Activated T-cell treated with anti-CD3 and anti-CD28 coated beads, Interleukin-2, amount 50 U/mL, for 72 hours (primary cell): ENCODE data around the gene EREG. TPM values are rescaled to one million over a fixed set of nuclear protein-coding genes. Genes with fewer than 3 reads are reported as not detected.

Experiments
- ATAC-seq, 2 donors: fragments of 150-1000 bp; cut with Tn5 transposase; replicated peaks in 1 of 2; 2 replicates each; pipeline ENCODE4 v1.10.0; 2021; ENCODE audit warnings: moderate library complexity in 2 of 2, mild to moderate bottlenecking in 1 of 2
- DNase-seq, 2 donors: peaks; one replicate each; pipeline ENCODE4 v3.0.0; 2021 to 2022; ENCODE audit warnings: mixed read lengths in 1 of 2
- H3K27ac Mint-ChIP-seq: one replicate; pipeline ENCODE4 v1.8.0; 2022; ENCODE audit warnings: mild to moderate bottlenecking, moderate library complexity, mixed read lengths
- H3K27me3 Mint-ChIP-seq: one replicate; pipeline ENCODE4 v1.8.0; 2022; ENCODE audit warnings: low read depth, mixed read lengths
- H3K36me3 Mint-ChIP-seq, 2 donors: one replicate each; pipeline ENCODE4 v1.8.0; 2022; ENCODE audit warnings: mixed read lengths in 2 of 2, mild to moderate bottlenecking in 1 of 2; ENCODE audit not compliant: insufficient read depth in 2 of 2
- H3K4me1 Mint-ChIP-seq: one replicate; pipeline ENCODE4 v1.8.0; 2022; ENCODE audit warnings: low read depth, mixed read lengths
- H3K4me3 Mint-ChIP-seq, 2 donors: one replicate each; pipeline ENCODE4 v1.8.0; 2022; ENCODE audit warnings: mild to moderate bottlenecking in 2 of 2, mixed read lengths in 2 of 2, moderate library complexity in 2 of 2
- H3K9me3 Mint-ChIP-seq, 2 donors: one replicate each; pipeline ENCODE4 v1.8.0; 2022; ENCODE audit warnings: mixed read lengths in 2 of 2
- total RNA-seq, 2 donors: library from RNA; stranded (reverse); gene quantifications; one replicate each; pipeline ENCODE4 v1.2.3, GENCODE V29; 2022

The EREG gene
- total RNA-seq, 2 donors from 2014 or later = 0.07 TPM; not detected in 1

DNA sequence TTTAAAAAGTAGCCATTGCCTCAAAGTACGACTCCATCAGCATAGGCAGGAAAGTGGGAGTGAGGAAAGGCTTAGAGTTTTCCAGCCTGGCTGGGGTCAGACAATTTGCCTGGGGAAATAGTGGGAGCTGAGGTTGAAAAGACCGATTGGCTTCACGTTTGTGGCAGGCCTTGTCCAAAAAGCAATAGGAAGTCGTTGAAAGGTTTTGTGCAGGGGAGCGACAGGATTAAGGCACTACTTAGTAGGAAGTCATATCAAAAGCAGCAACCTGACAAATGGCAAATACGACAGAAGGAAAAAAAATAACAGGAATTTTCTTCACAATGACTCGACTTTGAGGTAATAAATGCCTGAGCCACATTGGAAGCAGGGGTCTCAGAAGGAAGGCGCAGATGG is 691 bp upstream of the EREG start:
- Mint-ChIP-seq H3K36me3 (no peaks in the 10 kb centered on the region), H3K27ac (no peak overlapping the region), H3K4me3 (peak overlapping the region; percentile 78 to 88), H3K4me1 (peaks cover 13% of the 10 kb centered on the region), H3K27me3 (peaks cover 48% of the 10 kb centered on the region), H3K9me3 (no peaks in the 10 kb centered on the region)
- DNase-seq (no peak), ATAC-seq (peak in 1 of 2 donors; percentile 8)

DNA sequence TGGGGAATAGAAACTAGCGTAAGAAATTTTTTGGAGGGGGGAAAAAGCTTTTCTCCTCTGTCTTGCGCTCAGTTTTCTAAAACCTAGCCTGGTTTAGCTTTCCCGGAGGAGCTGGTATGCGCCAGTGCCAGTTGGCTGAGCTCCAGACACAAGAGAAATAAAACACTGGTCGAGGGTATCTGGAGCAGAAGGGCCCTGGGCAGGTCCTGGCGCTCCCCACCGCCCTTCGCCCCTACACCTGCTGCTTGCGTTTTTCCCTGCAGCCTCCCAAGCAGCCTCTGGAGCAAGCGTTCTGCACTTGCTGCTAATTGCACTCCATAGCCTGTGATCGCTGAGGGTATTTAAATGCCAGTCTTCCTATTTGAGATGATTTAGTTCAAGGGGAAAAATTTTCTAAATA is 816 bp downstream of the EREG start:
- peak overlapping the region in 1 of 2 donors; percentile 88 for H3K4me3 Mint-ChIP-seq
- H3K27me3 Mint-ChIP-seq = peaks cover 48% of the 10 kb centered on the region
- H3K36me3 Mint-ChIP-seq = no peaks in the 10 kb centered on the region
- H3K4me1 Mint-ChIP-seq = peaks cover 13% of the 10 kb centered on the region
- DNase-seq (no peak), ATAC-seq (no peak)
- no peak overlapping the region for H3K27ac Mint-ChIP-seq
- H3K9me3 Mint-ChIP-seq = no peaks in the 10 kb centered on the region

DNA sequence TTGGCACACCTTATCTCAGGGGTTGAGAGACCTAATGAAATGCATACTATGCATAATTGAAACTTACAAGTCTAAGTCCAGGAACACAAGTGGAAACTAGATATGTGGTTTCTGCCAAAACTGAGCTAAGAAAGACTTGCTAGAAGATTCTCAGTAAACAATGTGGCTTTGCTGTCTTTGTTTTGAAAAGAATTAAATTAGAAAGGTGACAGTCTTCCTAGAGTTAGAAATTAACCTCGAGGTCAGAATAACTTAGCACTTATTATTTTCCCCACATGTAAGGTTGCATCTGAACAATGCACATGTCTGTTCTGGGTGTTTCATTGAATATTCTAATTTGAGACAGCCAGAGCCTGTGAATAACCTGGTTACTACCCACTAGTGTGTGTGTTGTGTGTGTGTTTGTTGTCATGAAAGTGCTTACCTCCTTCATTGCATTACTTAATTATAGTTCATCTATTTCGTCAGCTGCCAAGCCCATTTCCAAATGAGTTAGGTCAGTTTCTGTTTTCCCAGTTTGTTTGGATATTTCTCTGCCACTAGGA is 1.5 kb downstream of the EREG start:
- peaks cover 52% of the 10 kb centered on the region for H3K27me3 Mint-ChIP-seq
- H3K27ac Mint-ChIP-seq = no peak overlapping the region
- DNase-seq = no peak
- no peaks in the 10 kb centered on the region for H3K36me3 Mint-ChIP-seq
- peaks cover 13% of the 10 kb centered on the region for H3K4me1 Mint-ChIP-seq
- H3K9me3 Mint-ChIP-seq = no peaks in the 10 kb centered on the region
- no peak for ATAC-seq
- no peak overlapping the region for H3K4me3 Mint-ChIP-seq

DNA sequence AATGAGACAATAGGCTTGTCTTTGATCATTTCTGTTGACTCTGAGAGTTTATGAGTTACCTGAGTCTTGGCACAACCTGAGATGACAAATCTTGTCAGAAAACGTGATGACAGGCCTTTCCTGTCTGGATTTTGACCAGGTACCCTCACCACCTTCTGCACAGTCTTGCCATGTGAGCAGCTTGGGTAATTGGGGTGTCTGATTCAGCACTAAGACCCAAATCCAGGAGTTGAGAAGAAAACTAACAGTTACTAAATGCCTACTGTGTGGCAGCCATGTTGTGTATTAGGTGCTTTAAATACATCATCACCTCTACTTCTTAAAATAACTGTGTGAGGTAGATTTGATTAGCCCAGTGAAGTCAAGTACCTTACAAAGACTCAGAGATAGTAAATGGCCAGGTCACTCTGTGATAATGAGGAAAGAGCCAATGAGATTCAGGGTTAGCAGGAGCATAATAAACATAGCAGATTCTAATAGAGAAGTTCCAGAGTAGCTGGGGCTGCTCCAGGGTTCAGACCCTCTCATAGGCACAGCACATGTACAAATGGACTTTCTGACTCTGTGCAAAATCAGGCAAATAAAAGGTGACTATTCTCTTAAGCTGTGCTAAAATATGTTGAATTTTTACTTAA is 2.8 kb downstream of the EREG start:
- Mint-ChIP-seq H3K4me1 (peaks cover 13% of the 10 kb centered on the region), H3K36me3 (no peaks in the 10 kb centered on the region), H3K4me3 (no peak overlapping the region), H3K9me3 (no peaks in the 10 kb centered on the region), H3K27me3 (peaks cover 54% of the 10 kb centered on the region), H3K27ac (no peak overlapping the region)
- DNase-seq (no peak), ATAC-seq (no peak)

DNA sequence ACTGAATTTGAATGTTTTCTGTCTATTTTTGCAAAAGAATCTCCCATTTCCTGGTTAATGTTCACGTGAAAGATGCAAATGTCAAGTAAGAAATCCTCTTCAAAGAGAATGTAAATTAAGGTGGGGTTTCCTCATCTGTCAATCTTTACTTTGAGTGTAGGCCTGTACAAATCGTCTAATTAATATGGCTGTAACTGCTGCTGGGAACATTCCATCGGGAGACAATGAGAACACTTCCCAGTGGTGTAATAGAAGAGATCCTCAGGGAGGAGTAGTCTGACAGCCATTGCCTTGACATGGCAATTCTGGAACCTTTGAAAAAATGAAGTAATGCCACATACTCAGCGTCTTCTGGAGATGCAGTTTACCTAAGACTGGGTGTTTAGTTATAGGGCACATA is 3.7 kb downstream of the EREG start:
- Mint-ChIP-seq H3K27me3 (peaks cover 48% of the 10 kb centered on the region), H3K4me3 (no peak overlapping the region), H3K36me3 (no peaks in the 10 kb centered on the region), H3K4me1 (peaks cover 13% of the 10 kb centered on the region), H3K27ac (no peak overlapping the region), H3K9me3 (no peaks in the 10 kb centered on the region)
- ATAC-seq = no peak
- DNase-seq = no peak

DNA sequence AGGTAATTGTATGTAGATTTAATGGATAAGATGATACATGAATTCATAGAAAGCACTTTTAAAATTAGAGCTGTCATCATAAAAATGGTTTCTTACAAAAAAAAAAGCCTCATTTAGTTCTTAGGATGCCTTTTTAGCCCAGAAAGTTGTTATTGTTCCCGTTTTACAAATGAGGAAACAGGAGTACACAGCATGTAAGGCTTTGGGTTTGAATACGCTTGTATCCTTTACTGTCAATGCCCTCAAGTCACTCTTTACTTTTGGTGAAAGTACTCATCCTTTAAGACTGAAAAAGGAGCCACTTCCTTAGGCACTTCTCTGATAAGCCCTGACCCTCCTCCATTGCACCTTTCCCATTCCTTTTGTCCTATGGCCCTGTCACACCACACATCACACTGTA is 4.9 kb downstream of the EREG start:
- no peak overlapping the region for H3K4me3 Mint-ChIP-seq
- H3K4me1 Mint-ChIP-seq = peaks cover 6% of the 10 kb centered on the region
- DNase-seq (no peak), ATAC-seq (no peak)
- H3K36me3 Mint-ChIP-seq = no peaks in the 10 kb centered on the region
- no peak overlapping the region for H3K27ac Mint-ChIP-seq
- H3K27me3 Mint-ChIP-seq = peaks cover 35% of the 10 kb centered on the region
- no peaks in the 10 kb centered on the region for H3K9me3 Mint-ChIP-seq

DNA sequence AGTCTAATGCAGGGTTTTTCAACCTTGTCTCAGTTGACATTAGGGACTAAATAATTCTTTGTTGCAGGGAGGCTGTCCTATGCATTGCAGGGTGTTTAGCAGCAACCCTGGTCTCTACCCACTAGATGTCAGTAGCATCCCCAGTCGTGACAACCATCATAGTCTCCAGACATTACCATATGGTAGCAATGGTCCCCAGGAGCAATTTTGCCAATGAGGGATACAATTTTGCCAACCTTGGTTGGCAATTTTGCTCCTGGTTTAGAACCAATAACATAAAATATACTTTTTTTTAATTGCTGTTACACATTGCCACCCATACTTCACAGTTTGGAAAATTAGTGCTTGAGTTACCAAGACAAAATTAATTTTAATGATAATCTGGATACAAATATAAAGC is 6.0 kb downstream of the EREG start:
- peaks cover 25% of the 10 kb centered on the region for H3K27me3 Mint-ChIP-seq
- no peaks in the 10 kb centered on the region for H3K9me3 Mint-ChIP-seq
- H3K36me3 Mint-ChIP-seq = no peaks in the 10 kb centered on the region
- H3K4me1 Mint-ChIP-seq = no peaks in the 10 kb centered on the region
- H3K4me3 Mint-ChIP-seq = no peak overlapping the region
- peak; percentile 82 to 84 for ATAC-seq
- no peak overlapping the region for H3K27ac Mint-ChIP-seq
- peak; percentile 25 to 38 for DNase-seq

DNA sequence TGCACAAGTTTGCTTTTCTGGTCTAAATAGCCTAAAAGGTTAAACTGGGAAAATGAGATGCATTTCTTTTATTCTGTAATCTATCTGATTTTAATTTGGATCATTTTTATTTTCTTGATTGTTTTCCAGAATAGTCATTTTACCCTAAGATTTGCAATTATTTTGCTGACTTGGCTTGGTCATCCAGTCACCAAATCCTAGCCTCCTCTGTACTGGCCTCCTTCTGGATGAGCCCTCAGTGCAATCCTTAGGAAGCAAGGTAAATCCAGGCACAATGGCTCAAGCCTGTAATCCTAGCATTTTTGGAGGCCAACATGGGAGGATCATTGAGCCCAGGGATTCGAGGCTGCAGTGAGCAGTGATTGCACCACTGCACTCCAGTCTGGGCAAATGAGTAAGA is 9.2 kb downstream of the EREG start:
- no peaks in the 10 kb centered on the region for H3K36me3 Mint-ChIP-seq
- no peak overlapping the region for H3K4me3 Mint-ChIP-seq
- H3K27me3 Mint-ChIP-seq = peaks cover 9% of the 10 kb centered on the region
- H3K27ac Mint-ChIP-seq = no peak overlapping the region
- DNase-seq = no peak
- H3K4me1 Mint-ChIP-seq = no peaks in the 10 kb centered on the region
- H3K9me3 Mint-ChIP-seq = no peaks in the 10 kb centered on the region
- ATAC-seq = no peak

DNA sequence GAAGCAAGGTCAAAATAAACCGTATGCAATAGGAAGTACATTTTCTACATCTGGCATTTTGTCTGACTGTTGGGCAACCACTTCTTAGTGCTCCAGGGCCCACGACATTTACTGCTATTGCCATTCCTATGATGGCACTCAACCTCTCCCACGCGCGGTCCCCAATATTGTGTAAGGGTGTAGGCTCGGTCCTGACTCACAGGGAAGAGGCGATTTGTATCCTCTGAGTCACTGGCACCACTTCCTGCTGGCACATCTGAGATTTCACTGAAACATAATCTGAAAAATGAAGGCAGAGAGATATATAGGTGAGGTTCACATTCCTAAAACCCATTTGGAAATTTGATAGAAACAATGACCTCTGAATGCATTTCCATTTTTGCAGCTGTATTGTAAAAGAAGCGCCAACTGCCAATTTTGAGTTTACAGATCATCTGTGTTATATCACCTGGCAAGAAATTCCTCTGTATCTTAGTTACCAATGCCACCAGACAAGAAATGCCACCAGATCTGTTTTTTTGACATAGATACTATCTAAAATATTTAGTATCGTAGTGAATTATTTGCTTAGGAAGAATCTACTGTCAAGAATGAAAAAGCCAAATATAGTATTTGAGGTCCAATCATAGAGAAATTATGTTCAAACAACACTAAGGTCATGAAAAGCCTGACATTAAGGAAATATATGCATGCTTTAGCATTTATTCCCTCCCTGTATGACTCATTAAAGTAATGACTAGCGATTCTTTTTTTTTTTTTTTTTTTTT is 9.8 kb downstream of the EREG start:
- DNase-seq = peak; percentile 24 to 29
- H3K27ac Mint-ChIP-seq = no peak overlapping the region
- H3K27me3 Mint-ChIP-seq = peaks cover 9% of the 10 kb centered on the region
- H3K4me1 Mint-ChIP-seq = no peaks in the 10 kb centered on the region
- no peaks in the 10 kb centered on the region for H3K9me3 Mint-ChIP-seq
- ATAC-seq = peak; percentile 58 to 69
- H3K36me3 Mint-ChIP-seq = no peaks in the 10 kb centered on the region
- H3K4me3 Mint-ChIP-seq = no peak overlapping the region

DNA sequence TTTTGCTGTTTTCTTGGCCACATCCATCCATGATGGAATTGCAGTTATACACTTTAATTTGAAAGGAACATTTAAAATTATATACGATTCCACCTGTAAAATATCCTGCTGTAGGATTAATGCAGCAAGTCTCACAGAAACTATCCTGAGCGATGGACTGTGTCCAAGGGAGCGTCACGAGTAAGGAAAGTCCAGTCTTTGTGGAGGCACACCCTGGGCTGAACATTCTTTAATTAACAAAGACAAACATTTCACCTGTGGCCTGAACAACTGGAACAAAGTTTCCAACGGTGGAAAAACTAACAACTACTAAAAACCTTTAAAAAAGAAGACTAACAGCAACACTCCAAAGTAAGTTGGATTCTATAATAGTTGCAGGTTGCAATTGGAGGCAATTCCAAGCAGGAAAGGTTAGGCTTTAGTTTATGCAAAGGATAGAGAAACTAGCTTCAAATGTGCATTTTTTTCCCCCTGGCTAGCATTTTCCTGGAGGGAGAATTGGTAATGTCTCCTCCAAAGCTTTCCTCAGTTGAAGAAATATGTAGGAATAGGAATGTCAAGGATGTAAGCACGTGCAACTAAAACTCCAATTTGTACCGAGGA is 11.0 kb downstream of the EREG start:
- DNase-seq (no peak), ATAC-seq (no peak)
- Mint-ChIP-seq H3K4me3 (no peak overlapping the region), H3K36me3 (no peaks in the 10 kb centered on the region), H3K27ac (no peak overlapping the region), H3K4me1 (no peaks in the 10 kb centered on the region), H3K27me3 (peaks cover 9% of the 10 kb centered on the region), H3K9me3 (no peaks in the 10 kb centered on the region)

DNA sequence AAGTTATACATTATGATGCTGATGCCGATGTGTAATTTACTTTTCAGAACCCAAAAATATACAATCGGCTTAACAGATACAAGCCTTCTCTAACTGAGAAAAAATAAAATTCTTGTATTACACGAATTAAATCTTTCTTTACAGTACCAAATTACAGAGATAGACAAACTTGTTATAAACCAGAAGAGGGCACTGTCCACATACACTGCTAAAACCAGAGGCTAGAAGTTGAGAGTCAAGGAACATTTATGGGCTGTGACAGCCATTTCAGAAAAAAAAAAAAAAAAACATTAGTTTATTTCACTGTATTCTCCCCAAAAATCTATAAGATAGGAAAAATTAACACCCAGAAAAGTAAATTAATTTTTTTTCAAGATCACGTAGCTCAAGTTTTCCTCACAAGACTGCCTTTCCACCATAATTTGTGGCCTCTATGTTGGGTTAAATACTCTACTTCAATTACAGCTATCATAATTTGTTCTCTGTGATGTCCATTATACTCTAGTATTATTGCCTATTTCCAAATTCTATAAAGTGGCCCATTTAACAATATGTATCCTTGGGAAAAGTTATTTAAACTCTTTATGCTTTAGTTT is 12.0 kb downstream of the EREG start:
- DNase-seq = no peak
- Mint-ChIP-seq H3K27me3 (no peaks in the 10 kb centered on the region), H3K4me3 (no peak overlapping the region), H3K4me1 (no peaks in the 10 kb centered on the region), H3K27ac (no peak overlapping the region), H3K36me3 (no peaks in the 10 kb centered on the region), H3K9me3 (no peaks in the 10 kb centered on the region)
- ATAC-seq = peak; percentile 60 to 63

DNA sequence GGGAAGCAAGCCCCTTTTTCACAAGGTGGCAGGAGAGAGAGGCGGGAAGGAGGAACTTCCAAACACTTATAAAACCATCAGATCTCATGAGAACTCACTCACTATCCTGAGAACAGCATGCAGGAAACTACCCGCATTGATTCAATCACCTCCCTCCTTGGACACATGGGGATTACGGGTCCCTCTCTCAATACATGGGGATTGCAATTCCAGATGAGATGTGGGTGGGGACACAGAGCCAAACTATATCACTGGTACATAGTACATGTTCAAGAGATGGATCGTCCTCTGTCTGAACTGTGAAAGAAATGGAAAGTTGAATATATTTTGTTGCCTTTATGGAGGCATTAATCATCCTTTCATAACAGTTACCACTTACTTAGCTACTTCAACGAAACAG is 12.8 kb downstream of the EREG start:
- H3K36me3 Mint-ChIP-seq = no peaks in the 10 kb centered on the region
- DNase-seq = no peak
- no peak overlapping the region for H3K4me3 Mint-ChIP-seq
- no peak for ATAC-seq
- H3K27ac Mint-ChIP-seq = no peak overlapping the region
- H3K27me3 Mint-ChIP-seq = no peaks in the 10 kb centered on the region
- no peaks in the 10 kb centered on the region for H3K4me1 Mint-ChIP-seq
- H3K9me3 Mint-ChIP-seq = no peaks in the 10 kb centered on the region

DNA sequence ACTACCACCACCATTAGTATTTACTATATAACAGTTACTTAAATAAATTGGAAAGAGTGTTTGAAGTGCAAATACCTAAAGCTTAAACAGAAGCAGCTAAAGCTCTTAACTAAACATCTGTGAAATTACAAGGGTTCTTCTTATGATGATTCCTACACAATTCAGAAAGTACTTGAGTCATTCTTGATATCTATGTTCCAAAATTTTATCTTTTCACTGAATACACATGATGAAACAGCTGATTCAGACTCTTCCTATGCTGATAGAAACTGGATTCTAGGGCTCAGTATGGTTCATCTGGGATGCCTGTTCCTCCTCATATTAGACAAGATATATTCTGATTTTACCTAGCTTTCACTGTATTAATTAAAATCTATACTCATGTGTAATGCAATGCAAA is 13.6 kb downstream of the EREG start:
- H3K36me3 Mint-ChIP-seq = no peaks in the 10 kb centered on the region
- no peak overlapping the region for H3K27ac Mint-ChIP-seq
- ATAC-seq = no peak
- no peak for DNase-seq
- no peaks in the 10 kb centered on the region for H3K9me3 Mint-ChIP-seq
- no peaks in the 10 kb centered on the region for H3K27me3 Mint-ChIP-seq
- H3K4me3 Mint-ChIP-seq = no peak overlapping the region
- no peaks in the 10 kb centered on the region for H3K4me1 Mint-ChIP-seq
